IMR-90 (cell line): ENCODE measurements around the gene FLT1. TPM values are rescaled to one million over a fixed set of nuclear protein-coding genes. Genes with fewer than 3 reads are reported as not detected.

Source experiments
- ATAC-seq: fragments of 200-7000 bp; cut with Tn5 transposase; 2 replicates; pipeline ENCODE4 v1.9.1; 2020; ENCODE audit warnings: low read depth, mild to moderate bottlenecking, moderate library complexity
- BruUV-seq: library from RNA; stranded (reverse); fragments of 400-500 nt; replicated peaks from 2 replicates; lab custom pipeline; 2021; lab: Mats Ljungman, UMichigan
- CTCF ChIA-PET: fragments of 300-600 bp; formaldehyde crosslinking; extraction: SDS; loops from one replicate; lab custom pipeline; 2021; ENCODE audit warnings: antibody characterized with exemption; lab: Yijun Ruan, JAX
- POLR2A ChIA-PET: fragments of 300-600 bp; sonication (Branson Sonifier 250); formaldehyde crosslinking; loops from one replicate; lab custom pipeline; 2022; ENCODE audit warnings: antibody characterized with exemption; ENCODE audit not compliant: unreplicated experiment; lab: Charles Lee
- DNase-seq: peaks from one replicate; pipeline ENCODE4 v3.0.0; 2013
- H2AFZ ChIP-seq: replicated peaks from 2 replicates; pipeline ENCODE3; 2013; ENCODE audit warnings: low read length, mild to moderate bottlenecking; ENCODE audit not compliant: poor library complexity
- H2AK5ac ChIP-seq: 2 replicates; pipeline ENCODE4 v1.6.1; 2013; ENCODE audit warnings: low read depth, low read length, inconsistent platforms
- H2AK9ac ChIP-seq: replicated peaks from 2 replicates; pipeline ENCODE3; 2013; ENCODE audit warnings: mild to moderate bottlenecking, low read depth, low read length, moderate library complexity; ENCODE audit not compliant: poor library complexity
- H2BK120ac ChIP-seq: 2 replicates; pipeline ENCODE4 v1.6.1; 2013; ENCODE audit warnings: low read depth, low read length, inconsistent platforms
- H2BK15ac ChIP-seq: 3 replicates; pipeline ENCODE4 v1.6.1; 2013; ENCODE audit warnings: low read depth, low read length, inconsistent platforms
- H2BK20ac ChIP-seq: 2 replicates; pipeline ENCODE4 v1.6.1; 2013; ENCODE audit warnings: low read depth, mild to moderate bottlenecking, inconsistent platforms, low read length, moderate library complexity
- H2BK5ac ChIP-seq: 2 replicates; pipeline ENCODE4 v1.6.1; 2013; ENCODE audit warnings: mild to moderate bottlenecking, low read depth, low read length, inconsistent platforms; ENCODE audit not compliant: poor library complexity, severe bottlenecking
- H3K14ac ChIP-seq: replicated peaks from 2 replicates; pipeline ENCODE4 v1.6.1; 2013; ENCODE audit warnings: low read depth, low read length, inconsistent platforms
- H3K18ac ChIP-seq: 2 replicates; pipeline ENCODE4 v1.6.1; 2013; ENCODE audit warnings: low read depth, low read length, control low read depth
- H3K23ac ChIP-seq: 2 replicates; pipeline ENCODE4 v1.6.1; 2013; ENCODE audit warnings: low read depth, low read length, inconsistent platforms
- H3K27ac ChIP-seq: 2 replicates; pipeline ENCODE4 v1.5.1; 2013; ENCODE audit warnings: mild to moderate bottlenecking, control low read depth, low read length; ENCODE audit not compliant: insufficient read depth
- H3K27me3 ChIP-seq: 2 replicates; pipeline ENCODE4 v1.6.1; 2013; ENCODE audit warnings: low read length; ENCODE audit not compliant: control insufficient read depth, insufficient read depth
- H3K36me3 ChIP-seq: 2 replicates; pipeline ENCODE4 v1.6.1; 2013; ENCODE audit warnings: low read length, mixed read lengths; ENCODE audit not compliant: control insufficient read depth, insufficient read depth
- H3K4ac ChIP-seq: 2 replicates; pipeline ENCODE4 v1.6.1; 2013; ENCODE audit warnings: low read depth, low read length, inconsistent platforms
- H3K4me1 ChIP-seq: 2 replicates; pipeline ENCODE4 v1.6.1; 2013; ENCODE audit warnings: low read length, mixed read lengths; ENCODE audit not compliant: control insufficient read depth, insufficient read depth
- H3K4me2 ChIP-seq: 2 replicates; pipeline ENCODE4 v1.6.1; 2013; ENCODE audit warnings: low read depth, mild to moderate bottlenecking, control low read depth, low read length, moderate library complexity
- H3K4me3 ChIP-seq: 2 replicates; pipeline ENCODE4 v1.5.1; 2013; ENCODE audit warnings: low read depth, mild to moderate bottlenecking, control low read depth, low read length, moderate library complexity; ENCODE audit not compliant: insufficient read depth
- H3K56ac ChIP-seq: 2 replicates; pipeline ENCODE4 v1.6.1; 2013; ENCODE audit warnings: low read length, inconsistent platforms; ENCODE audit not compliant: insufficient read depth; ENCODE audit errors: extremely low read depth
- H3K79me1 ChIP-seq, 2 experiments: 2 replicates each; pipeline ENCODE4 v1.6.1; 2013; ENCODE audit warnings: low read length in 2 of 2, inconsistent platforms in 1 of 2, low read depth in 1 of 2
- H3K9ac ChIP-seq: 2 replicates; pipeline ENCODE4 v1.6.1; 2013; ENCODE audit warnings: low read depth, low read length, control low read depth
- H3K9me1 ChIP-seq: 2 replicates; pipeline ENCODE4 v1.6.1; 2013; ENCODE audit warnings: low read length, inconsistent platforms; ENCODE audit not compliant: insufficient read depth
- H3K9me3 ChIP-seq: 2 replicates; pipeline ENCODE4 v1.6.1; 2013; ENCODE audit warnings: low read length; ENCODE audit not compliant: control insufficient read depth, insufficient read depth
- H4K20me1 ChIP-seq: 2 replicates; pipeline ENCODE4 v1.6.1; 2013; ENCODE audit warnings: low read length, inconsistent platforms; ENCODE audit not compliant: insufficient read depth
- H4K5ac ChIP-seq: 2 replicates; pipeline ENCODE4 v1.6.1; 2013; ENCODE audit warnings: mild to moderate bottlenecking, low read depth, low read length, control low read depth
- H4K8ac ChIP-seq, 2 experiments: 2 replicates each; pipeline ENCODE4 v1.6.1; 2013; ENCODE audit warnings: low read depth in 2 of 2, low read length in 2 of 2, control low read depth in 1 of 2, inconsistent platforms in 1 of 2
- H4K91ac ChIP-seq: 2 replicates; pipeline ENCODE4 v1.6.1; 2013; ENCODE audit warnings: low read depth, low read length, inconsistent platforms; ENCODE audit not compliant: insufficient read depth
- BHLHE40 ChIP-seq: fragments of 150-350 bp; IDR thresholded peaks from 2 replicates; pipeline ENCODE4 v1.6.1; 2016; ENCODE audit warnings: mild to moderate bottlenecking, low read depth, low read length
- CEBPB ChIP-seq: IDR thresholded peaks from 2 replicates; pipeline ENCODE4 v1.6.1; 2012; ENCODE audit warnings: low read depth, low read length, improper control_type of control experiment
- CTCF ChIP-seq: conservative IDR thresholded peaks from 2 replicates; pipeline ENCODE4 v1.5.1; 2012; ENCODE audit warnings: mild to moderate bottlenecking, low read depth, low read length, improper control_type of control experiment
- ELK1 ChIP-seq: fragments of 150-350 bp; IDR thresholded peaks from 2 replicates; pipeline ENCODE4 v1.6.1; 2016; ENCODE audit warnings: low read depth, mild to moderate bottlenecking, low read length, moderate library complexity, borderline replicate concordance
- FOS ChIP-seq: fragments of 150-350 bp; IDR thresholded peaks from 2 replicates; pipeline ENCODE4 v1.6.1; 2016; ENCODE audit warnings: low read depth, low read length
- MAZ ChIP-seq: IDR thresholded peaks from 2 replicates; pipeline ENCODE4 v1.6.1; 2012; ENCODE audit warnings: low read depth, mild to moderate bottlenecking, low read length, improper control_type of control experiment, moderate library complexity, borderline replicate concordance
- RCOR1 ChIP-seq: IDR thresholded peaks from 2 replicates; pipeline ENCODE4 v1.6.1; 2012; ENCODE audit warnings: mild to moderate bottlenecking, low read length, improper control_type of control experiment; ENCODE audit not compliant: insufficient replicate concordance
- RFX5 ChIP-seq: IDR thresholded peaks from 2 replicates; pipeline ENCODE4 v1.8.0; 2012; ENCODE audit warnings: low read depth, mild to moderate bottlenecking, low read length, moderate library complexity
- SMC3 ChIP-seq: fragments of 150-350 bp; IDR thresholded peaks from 2 replicates; pipeline ENCODE4 v1.6.1; 2016; ENCODE audit warnings: low read depth, mild to moderate bottlenecking, antibody characterized with exemption, low read length, moderate library complexity
- WGBS, 2 experiments: methylation state at CpG; one replicate each; pipeline versions ENCODE4 v1.1.5 to v1.1.7; 2013; ENCODE audit warnings: missing lambda C conversion rate in 2 of 2; ENCODE audit not compliant: insufficient read length in 1 of 2; ENCODE audit errors: extremely low coverage in 2 of 2; 5-methylcytosine and 5-hydroxymethylcytosine counted together
- dilution Hi-C: fragments of 300-500 bp; cut with HindIII; formaldehyde crosslinking; loops from one replicate; pipeline ENCODE4 v1.14.3; 2018; ENCODE audit warnings: low sequenced_read_pairs; ENCODE audit not compliant: unreplicated experiment
- in situ Hi-C: fragments of 300-500 bp; cut with MboI; formaldehyde crosslinking; loops from 3 replicates; pipeline ENCODE4 v1.14.3; 2019; ENCODE audit warnings: low sequenced_read_pairs, inconsistent platforms, mixed read lengths
- intact Hi-C: fragments of 100-400 bp; cut with micrococcal nuclease; formaldehyde crosslinking; loops from 2 replicates; pipeline ENCODE4 v1.10.0; 2022
- polyA plus RNA-seq, 3 experiments: library from polyadenylated mRNA; depleted of rRNA; stranded (reverse); fragments of >200 nt; gene quantifications; 2 replicates each; pipeline ENCODE4 v1.2.3, GENCODE V29; 2012; ENCODE audit warnings: low replicate concordance in 1 of 3
- total RNA-seq: library from RNA; depleted of rRNA; stranded (reverse); fragments of >200 nt; gene quantifications from 2 replicates; pipeline ENCODE4 v1.2.3, GENCODE V29; 2012

FLT1 gene
- total and polyA plus RNA-seq, 2 of the 4 experiments (the other 2 are of a cell fraction) = 4.5 to 10.4 TPM

GRCh38 chr13:28325022-28325421, 169.9 kb downstream of the FLT1 start:
- Histone ChIP-seq H3K4me1 (peaks cover 13% of the 10 kb centered on the region), H3K9me1 (peaks cover 10% of the 10 kb centered on the region), H3K56ac (no peak overlapping the region), H3K9ac (no peak overlapping the region), H3K4me3 (no peak overlapping the region), H3K27ac (no peak overlapping the region), H3K4me2 (no peak overlapping the region), H3K36me3 (no peaks in the 10 kb centered on the region), H2BK120ac (no peak overlapping the region), H2AK9ac (no peak overlapping the region), H3K14ac (no peak overlapping the region), H4K91ac (peak overlapping the region; percentile 49; the same call in 1 of the 2 replicates), H3K23ac (no peak overlapping the region), H3K79me1 (no peaks in the 10 kb centered on the region), H4K8ac (no peak overlapping the region; a peak in 1 of 4 replicates), H2BK20ac (no peak overlapping the region), H3K27me3 (no peaks in the 10 kb centered on the region), H2BK5ac (no peak overlapping the region), H2AK5ac (0 out of 2 replicates have a peak overlapping the region, but pooled peaks have one; percentile 5), H4K5ac (no peak overlapping the region), H3K18ac (no peak overlapping the region), H3K4ac (peak overlapping the region; percentile 3; the same call in 1 of the 2 replicates), H4K20me1 (peaks cover 5% of the 10 kb centered on the region; the same call in 1 of the 2 replicates), H3K9me3 (no peaks in the 10 kb centered on the region), H2BK15ac (no peak overlapping the region), H2AFZ (no peak overlapping the region)
- intact Hi-C loops (no loop called here), dilution Hi-C loops (no loop called here), in situ Hi-C loops (loop anchor here (10.0 kb wide), 1 partner anchor 470 kb away; no protein-coding TSS in a partner anchor)
- BruUV-seq = no TSS peak
- no peak for TF ChIP-seq RCOR1
- no peak for TF ChIP-seq CEBPB
- TF ChIP-seq SMC3 = no peak
- no peak for TF ChIP-seq ELK1
- no peak for TF ChIP-seq CTCF
- TF ChIP-seq MAZ = no peak
- TF ChIP-seq BHLHE40 = no peak
- TF ChIP-seq RFX5 = no peak
- no peak for TF ChIP-seq FOS
- ATAC-seq (no peak), DNase-seq (no peak)
- CTCF ChIA-PET = interaction anchor here (0.6 to 1.5 kb wide), 4 partner anchors 21 to 331 kb away, joined by 3 to 6 read pairs (median 4); no protein-coding TSS in a partner anchor
- POLR2A ChIA-PET = no interaction called here
- WGBS, 2 experiments = no CpG with 5 or more reads among the region's 2 CpGs
